GM19193 (cell line): Measurements from ENCODE around the gene LTB.

ENCODE experiments used
- POLR2A ChIP-seq: IDR thresholded peaks from 4 replicates; pipeline ENCODE4 v1.6.1; 2011; ENCODE audit not compliant: insufficient read depth, insufficient read length; ENCODE audit errors: extremely low read depth

The LTB gene

DNA sequence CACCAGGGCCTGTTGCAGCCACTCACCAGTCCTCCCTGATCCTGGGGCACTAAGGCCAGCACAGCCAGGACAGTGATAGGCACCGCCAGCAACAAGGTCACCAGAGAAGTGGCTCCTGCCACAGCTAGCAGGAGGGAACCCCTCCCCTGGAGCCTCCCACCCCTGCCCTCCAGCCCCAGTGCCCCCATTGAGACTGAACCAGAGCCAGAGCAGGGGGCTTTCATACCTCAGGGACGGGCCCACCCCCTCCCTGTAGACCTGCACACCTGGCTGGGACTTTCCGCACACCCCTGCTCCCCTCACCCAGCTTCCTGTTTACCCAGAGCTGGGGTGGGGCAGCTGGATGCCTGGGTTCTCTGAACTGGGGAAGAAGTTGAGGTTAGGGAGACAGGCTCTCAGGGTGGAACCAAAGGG is at the start of gene LTB:
Gene LTB (minus strand): TSS at position 195 of the 414 bp plus-strand sequence. CDS start 7 bp downstream, at position 188.
- TF ChIP-seq POLR2A: peak; percentile 60

DNA sequence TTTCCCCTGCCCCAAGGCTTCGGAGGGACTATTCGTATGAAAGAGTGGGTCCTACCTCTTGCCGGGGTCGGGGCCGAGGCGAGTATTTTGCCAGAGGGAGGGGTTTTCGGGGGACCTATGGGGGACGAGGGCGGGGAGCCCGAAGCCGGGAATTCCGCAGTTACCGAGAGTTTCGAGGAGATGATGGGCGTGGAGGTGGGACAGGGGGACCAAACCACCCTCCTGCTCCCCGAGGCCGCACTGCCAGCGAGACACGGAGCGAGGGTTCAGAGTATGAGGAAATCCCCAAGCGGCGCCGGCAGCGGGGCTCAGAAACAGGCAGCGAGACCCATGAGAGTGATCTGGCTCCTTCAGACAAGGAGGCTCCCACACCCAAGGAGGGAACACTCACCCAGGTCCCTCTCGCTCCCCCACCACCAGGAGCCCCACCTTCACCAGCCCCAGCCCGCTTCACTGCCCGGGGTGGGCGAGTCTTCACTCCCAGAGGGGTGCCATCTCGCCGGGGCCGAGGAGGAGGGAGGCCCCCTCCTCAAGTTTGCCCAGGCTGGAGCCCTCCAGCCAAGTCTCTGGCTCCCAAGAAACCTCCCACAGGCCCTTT is 49.6 kb upstream of the LTB start:
- no peak for TF ChIP-seq POLR2A

DNA sequence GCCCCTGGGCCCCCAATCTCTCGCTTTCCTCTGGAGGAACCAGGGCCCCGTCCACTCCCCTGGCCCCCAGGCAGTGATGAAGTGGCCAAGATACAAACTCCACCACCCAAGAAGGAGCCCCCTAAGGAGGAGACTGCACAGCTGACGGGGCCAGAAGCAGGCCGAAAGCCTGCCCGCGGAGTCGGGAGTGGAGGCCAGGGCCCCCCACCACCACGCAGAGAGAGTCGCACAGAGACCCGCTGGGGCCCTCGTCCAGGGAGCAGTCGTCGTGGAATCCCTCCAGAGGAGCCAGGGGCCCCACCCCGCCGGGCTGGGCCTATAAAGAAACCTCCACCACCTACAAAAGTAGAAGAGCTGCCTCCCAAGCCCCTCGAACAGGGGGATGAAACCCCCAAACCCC is 49.0 kb upstream of the LTB start:
- no peak for TF ChIP-seq POLR2A

DNA sequence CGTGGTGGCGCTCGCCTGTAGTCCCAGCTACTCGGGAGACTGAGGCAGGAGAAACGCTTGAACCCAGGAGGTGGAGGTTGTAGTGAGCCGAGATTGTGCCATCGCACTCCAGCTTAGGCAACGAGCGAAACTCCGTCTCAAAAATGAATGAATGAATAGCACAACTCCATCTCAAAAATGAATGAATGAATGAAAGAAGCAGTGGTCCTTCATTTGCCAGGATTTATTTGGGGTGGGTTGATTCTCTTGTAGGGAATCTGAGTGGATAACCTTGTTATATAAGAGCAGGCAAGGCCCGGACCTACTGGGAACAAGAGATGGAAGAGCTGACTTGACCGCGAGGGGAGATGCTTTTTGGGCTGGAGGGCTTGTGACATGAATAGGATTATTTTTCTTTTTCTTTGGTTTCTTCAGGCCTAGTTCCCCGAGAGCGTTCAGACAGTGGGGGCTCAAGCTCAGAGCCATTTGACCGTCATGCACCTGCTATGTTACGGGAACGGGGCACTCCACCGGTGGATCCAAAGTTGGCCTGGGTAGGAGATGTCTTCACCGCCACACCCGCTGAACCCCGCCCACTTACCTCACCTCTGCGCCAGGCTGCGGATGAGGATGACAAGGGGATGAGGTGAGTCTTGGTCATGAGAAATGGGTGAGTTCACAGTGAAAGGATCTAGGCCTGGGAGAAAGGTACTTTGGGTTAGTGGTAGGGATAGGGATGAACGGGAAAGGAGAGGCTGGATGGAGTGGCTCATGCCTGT is 48.1 kb upstream of the LTB start:
- TF ChIP-seq POLR2A: no peak

DNA sequence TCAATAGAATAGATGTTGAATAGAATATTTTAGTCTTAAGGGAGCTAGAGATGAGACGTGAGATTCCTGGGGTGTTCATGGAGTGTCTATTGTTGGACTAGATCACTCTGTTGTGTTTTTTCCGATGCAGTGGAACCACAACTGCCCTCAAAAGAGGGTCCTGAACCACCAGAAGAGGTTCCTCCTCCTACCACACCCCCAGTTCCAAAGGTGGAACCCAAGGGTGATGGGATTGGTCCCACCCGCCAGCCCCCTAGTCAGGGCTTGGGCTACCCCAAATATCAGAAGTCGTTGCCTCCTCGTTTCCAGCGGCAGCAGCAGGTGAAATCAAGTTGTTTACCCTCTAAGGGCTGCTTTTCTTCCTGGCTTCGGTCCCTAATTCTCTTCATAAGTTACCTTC is 46.8 kb upstream of the LTB start:
- TF ChIP-seq POLR2A: no peak

- TF ChIP-seq POLR2A: no peak
These were observed 45.6 kb upstream of the LTB start for GRCh38 chr6:31627690-31628287.

GRCh38 chr6:31626952-31627351 is 44.7 kb upstream of the LTB start:
- TF ChIP-seq POLR2A: no peak

GRCh38 chr6:31624070-31624469 is 41.8 kb upstream of the LTB start:
- no peak for TF ChIP-seq POLR2A

DNA sequence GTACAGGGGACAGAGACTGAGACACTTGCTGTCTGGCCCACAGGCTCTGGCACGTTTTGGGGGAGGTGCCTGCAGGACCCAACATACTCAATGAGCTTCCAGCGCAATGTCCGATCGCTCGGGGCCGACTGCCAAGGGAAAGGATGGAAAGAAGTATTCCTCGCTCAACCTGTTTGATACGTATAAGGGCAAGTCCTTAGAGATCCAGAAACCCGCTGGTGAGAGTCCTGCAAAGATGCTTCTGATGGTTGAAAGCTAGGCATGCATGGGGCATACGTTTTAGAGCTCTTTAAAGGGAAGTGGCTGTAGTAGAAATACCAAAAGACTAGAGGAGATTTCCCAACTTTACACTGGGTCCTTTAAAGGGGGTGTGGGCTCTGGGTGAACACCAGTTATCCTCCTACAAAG is 40.5 kb upstream of the LTB start:
- no peak for TF ChIP-seq POLR2A

- no peak for TF ChIP-seq POLR2A
These were observed 39.8 kb upstream of the LTB start for GRCh38 chr6:31621991-31622390.

- TF ChIP-seq POLR2A: no peak
These were observed 39.2 kb upstream of the LTB start for GRCh38 chr6:31621320-31621939.

- peak; percentile 27 for TF ChIP-seq POLR2A
These were observed 38.5 kb upstream of the LTB start, which contains the start of gene PRRC2A for GRCh38 chr6:31620586-31621319. TSS of gene PRRC2A (plus strand) at chr6:31620715. CDS start at chr6:31622790, 2,075 bp downstream.

DNA sequence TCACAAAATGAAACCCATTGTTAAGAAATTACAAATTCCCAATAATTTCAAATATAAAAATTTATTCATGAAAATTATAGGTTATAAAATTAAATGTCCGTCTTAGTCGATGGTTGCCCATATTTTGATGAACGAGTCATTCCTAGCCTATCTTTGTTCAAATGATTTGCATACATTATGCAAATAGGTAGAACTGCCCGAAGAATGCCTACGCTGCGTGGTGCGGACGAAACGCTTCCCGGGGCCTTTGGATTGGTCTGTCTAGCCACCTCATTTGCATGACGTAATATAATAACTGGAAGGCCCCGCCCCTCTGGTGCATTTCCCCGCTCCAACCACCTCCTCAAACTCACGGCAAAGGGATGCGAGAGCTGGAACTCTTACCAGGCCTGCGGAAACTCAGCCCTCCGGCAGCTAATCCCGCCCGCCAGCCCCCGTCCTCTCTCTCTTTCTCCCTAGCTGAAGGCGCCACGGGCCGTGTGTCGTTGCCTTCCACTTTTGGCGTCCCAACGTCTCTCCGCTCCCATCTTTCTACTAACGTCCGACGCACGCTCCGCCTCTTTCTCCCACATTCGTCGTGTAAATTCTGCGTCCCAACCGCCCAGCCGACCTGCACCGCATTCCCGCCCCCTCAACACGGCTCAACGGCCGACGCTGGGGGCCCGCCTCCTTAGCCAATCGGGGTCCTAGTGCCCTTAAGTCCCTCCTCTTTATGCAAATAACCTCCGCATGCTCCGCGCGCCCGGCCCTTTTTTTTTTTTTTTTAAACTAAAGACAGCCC is 37.8 kb upstream of the LTB start:
- peak; percentile 89 for TF ChIP-seq POLR2A

DNA sequence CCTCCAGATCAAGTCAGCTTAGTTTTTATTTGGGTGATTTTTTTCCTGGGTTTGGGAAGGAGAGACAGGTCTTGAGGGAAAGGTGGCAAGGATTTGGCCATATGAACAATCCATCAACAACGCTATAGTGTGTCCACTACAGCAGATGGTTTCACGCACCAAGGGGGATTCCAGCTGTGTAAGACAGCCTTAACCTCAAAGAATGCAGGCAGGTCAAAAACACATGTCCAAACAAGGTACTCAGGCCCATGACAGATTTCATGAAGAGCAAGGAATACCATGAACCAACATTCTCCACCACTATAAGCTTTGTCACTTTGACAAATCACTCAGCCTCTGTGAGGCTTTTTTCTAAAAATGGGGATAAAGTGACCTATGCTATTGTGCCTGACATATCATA is 34.8 kb upstream of the LTB start:
- no peak for TF ChIP-seq POLR2A
